ENCODE data around the gene GDNF.
"Not testable (repeated sequence)": the region's sequence is repeated elsewhere in the genome, so short reads cannot be mapped to it uniquely, and the experiment has no call there.

The GDNF gene, protein sequence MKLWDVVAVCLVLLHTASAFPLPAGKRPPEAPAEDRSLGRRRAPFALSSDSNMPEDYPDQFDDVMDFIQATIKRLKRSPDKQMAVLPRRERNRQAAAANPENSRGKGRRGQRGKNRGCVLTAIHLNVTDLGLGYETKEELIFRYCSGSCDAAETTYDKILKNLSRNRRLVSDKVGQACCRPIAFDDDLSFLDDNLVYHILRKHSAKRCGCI

DNA sequence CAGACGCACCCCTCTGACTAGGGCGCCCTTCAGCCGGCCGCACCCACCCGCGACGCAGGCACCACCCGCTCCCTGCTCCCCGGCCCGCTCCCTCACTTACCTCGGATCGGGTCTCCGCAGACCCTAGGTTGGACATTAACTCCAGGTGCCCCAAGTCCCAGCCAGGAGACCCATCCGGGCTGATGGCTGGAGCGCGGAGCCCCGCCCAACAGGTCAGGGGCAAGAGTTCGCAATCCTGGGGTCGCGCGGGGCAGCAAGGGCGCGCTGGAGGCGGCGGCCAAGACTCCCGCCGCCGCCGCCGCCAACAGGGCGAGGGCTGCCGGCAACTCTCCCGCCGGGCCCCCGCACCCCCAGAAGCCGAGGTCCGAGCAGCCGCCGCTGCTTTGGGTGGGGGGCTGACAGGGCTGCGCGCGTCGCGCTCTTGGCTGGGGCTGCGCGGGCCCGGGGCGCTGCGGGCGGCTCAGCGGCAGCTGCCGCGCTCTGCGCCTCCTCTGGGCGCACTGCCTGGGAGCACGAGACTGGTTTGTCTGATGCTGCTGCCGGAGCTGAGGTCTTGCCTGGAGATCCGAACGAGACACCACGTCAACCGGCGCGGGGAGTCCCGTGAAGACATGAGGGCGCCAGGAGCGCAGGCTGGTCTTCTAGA is at the start of gene GDNF:
TSS of gene GDNF (minus strand) at position 635 of the 646 bp plus-strand sequence. CDS start 5,245 bp downstream, outside the sequence.
- no peak for DNase-seq

DNA sequence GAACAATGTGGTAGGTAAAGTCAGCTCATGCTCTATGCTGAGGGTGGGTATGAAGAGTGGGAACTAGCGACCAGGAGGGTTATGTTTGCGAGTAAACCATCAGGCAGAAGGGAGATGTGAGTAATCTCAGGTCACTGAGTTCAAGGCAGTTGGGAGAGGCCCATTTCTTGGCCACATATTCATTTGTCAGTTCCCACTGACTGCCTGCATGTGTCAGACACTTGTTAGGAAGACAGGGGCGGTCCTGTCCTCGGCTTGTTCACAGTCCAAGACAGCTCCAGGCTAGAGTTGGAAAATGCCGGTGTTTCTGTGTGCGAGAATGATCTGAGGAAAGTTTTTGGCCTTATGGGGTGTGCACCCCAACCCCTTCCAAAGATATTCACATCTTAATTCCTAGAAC is 48.6 kb upstream of the GDNF start:
- no peak for DNase-seq

DNA sequence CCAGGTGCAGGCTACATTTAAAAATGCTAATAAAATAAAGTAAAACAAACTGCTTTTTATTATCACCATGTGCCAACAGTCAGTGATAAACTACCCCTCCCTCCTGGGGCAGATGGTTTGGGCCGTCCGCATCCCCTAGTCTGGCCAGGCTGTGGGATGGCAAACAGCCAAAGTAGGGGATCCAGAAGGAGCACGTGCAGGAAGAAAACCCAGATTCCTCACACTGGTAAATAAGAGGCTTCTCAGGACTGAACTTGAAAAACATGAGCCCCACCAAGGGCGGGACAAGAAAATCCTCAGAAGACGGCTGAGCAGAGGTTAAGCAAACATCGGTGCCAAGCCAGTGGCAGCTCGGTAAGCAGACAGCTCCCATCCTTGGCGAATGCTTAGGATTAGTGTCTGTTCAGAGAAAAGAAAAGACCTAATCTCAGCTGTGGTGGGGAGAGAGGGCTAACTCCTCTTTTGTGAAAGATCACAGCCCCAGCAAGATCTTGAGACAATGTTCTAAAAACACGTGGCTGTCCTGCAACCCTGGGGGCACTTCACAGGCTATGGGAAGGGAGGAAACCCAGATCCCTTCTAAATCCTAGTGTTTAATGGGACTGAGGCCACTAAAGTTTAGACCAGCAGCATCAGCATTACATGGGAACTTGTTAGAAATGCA is 46.5 kb upstream of the GDNF start:
- DNase-seq: no peak

DNA sequence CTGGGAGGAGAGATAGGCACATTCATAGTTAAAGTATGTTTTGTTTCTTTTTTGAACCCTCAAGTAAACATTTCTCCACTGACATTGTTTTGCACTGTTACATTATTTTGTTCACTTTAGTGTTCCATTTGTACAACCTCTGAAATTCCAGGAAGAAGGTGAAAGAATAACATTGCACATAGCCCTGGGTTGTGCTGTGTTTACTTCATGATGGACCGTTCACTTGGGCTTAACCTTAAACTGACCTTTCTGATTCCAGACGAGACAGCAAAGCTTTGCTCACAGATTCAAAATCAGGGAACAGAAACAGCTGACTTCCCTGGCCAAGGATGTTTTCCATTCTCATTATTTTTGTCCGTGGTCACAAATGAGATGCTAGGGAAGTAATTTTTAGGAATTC is 42.8 kb upstream of the GDNF start:
- DNase-seq: no peak

DNA sequence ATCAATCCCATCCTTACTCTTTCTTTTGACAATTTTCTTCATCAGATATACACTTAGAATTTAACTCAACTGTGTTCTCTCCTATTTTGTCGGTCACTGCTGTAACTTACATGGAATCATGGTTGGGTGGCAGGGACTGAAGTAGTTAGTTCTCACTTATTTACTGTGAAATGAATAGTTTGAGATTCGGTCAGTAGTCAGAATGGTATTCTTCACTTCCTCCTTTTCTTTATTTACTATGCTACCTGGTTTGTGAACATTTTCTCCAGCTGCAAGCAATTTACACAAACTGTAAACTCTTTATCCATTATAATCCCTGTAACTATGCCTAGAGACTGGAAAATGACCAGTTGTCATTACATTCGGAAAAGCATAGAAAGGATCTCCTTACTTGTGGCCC is 41.5 kb upstream of the GDNF start:
- DNase-seq: no peak

DNA sequence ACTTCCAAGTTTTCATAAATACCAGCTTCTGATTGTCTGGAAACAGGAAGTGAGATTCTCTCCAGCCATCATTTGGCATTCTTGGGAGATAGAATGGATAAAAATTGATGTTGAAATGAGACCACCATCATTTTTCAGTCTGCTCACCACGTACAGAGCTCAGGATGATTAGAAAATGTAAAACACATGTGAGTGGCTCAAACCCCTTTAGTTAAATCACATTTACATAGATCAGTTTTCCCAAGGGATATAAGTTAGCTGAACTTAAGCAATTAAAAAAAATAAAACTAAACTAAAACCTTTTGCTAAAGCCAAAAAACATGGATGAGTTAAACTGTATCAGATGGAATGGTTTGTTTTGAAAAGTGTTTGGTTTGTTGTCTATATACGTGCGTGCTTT is 37.1 kb upstream of the GDNF start:
- no peak for DNase-seq

DNA sequence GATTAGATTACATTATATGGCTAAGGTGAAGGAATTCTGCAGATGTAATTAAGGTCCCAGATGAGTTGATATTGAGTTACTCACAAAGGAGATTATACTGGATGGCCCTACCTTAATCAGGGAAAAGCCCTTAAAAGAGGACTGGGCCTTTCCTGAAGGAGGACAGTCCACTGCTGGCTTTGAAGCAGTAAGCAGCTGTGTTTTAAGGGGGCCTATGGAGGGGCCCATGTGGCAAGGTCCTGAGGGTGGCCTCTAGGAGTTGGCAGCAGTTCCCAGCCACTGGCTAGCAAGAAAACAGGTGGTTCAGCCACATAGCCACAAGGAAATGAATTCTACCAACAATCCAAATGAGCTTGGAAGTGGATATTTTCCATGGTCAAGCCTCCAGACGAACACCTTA is 36.4 kb upstream of the GDNF start:
- DNase-seq: no peak

DNA sequence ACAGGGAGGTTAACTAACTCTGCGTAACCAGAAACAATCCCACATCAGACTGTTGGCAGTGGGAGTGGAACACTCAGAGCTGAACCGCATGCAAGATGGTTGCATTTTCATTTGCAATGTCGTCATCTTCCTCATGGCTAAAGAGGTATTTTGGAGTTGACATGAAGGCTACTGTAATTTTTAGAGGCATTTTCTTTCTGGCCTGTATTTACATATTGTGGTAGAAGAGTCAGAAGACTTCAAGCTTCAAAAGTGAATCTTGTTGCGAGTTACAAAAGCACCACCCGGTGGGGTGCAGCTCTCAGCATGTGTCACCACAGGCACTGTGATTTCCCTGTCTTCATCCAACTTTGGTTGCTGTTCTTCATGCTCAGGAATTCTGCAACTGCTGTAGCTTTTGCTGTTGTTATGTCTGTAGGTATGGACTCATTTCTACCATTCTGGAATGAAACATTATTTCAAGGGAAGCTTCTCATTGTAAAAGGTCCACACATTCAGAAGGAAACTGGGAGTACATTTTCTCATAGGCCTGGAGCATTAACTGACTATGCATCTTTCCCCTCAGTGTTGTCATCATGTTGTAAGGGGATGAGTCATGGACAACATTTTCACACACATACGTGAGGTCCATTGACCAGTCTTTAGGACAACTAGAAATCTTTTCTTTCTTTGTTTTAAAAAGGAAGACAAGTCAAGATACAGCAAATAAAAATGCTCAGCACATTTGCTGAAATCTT is 35.4 kb upstream of the GDNF start:
- DNase-seq: no peak

DNA sequence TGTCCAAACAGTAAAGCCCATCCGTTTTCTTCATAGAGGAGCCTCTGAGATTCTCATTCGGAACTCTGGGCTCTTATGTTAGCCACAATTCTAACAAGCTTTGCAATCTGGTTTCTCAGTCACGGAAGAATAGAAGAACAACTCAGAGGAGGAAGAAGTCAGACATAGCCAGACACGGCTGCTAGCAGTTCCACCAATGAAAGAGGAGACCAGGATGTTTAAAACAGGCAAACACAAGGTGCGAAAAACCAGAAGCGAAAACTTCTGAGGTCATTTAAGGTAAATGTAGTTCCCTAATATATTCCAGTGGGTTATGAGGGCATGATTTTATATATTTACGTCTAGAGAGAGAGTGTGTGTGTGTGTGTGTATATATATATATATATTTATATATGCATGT is 34.1 kb upstream of the GDNF start:
- no peak for DNase-seq

DNA sequence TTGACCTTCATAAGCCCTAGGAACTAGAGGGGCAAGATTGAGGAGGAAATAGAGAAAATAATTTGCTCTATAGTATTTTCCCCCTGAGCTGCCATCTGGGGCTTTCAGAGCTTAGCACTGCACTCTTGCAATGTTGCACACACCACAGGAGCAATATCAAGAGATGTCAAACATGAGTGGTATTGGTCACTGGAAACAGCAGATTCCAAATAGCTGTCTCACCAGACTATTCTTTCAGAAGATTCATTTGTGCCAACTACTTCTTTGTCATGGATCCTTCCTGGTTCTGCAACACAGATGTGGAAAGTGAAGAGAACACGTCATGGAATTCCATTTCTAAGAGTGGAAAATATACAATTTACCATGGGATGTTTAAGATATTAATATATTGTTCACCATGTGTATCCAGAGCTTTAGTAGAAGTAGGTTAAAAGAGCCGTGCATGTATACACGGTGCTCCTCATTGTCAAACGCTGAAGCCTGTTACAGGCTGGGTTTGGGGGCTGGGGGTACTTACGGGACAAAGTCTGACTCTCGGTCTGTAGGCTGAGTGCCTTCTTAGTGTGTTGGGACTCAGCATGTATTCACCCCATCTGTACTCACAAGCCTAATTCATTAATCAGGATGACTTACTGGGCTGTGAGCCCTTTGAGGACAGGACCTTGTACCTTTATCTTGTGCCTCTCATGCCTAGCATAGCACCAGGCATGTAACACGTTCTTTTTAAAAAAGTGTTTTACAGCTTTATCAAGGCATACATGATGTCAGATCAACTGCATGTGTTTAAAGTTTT is 31.4 kb upstream of the GDNF start:
- no peak for DNase-seq

DNA sequence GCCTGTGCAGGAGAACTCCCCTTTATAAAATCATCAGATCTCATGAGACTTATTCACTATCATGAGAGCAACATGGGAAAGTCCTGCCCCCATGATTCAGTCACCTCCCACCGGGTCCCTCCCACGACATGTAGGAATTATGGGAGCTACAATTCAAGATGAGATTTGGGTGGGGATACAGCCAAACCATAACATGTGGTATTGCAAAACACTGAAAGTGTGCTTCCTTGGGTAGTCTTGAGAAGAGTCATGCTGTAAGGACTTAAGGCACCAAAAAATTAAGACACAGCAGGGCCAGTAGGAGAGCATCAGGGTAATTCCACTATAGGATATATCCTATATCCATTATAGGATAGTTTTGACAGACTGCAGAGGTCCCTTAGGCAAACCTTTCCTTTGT is 29.4 kb upstream of the GDNF start:
- no peak for DNase-seq

DNA sequence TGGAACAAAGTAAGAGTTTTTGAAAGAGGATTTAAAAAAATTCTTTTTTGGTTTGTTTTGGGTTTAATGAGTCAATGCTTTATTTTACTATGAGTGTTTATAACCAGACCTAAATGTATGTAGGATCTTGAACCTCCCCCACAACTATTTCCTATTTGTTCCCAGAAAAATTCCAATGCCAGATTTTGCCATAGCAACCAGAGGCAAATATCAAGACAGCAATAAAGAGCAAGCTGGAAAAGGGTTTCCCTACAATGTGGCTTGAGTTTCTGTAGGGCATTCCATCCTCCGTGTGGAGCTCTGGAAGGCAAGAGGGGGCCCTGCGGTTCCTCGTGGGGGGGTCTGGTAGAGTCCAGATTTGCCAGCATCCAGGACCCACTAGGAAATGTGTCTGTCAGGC is 27.8 kb upstream of the GDNF start:
- no peak for DNase-seq

DNA sequence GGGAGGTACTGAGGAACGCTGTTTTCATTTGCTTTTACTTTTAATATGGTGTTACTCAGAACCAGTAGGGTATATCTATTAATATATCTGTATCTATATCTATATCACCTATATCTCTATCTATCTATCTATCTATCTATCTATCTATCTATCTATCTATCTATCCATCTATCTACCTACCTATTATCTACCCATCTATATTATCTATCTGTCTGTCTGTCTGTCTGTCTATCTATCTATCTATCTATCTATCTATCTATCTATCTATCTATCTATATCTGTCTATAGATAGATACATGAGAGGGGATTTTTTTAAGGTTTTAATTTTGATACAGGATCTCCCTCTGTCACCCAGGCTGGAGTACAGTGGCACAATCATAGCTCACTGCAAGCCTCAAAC is 23.1 kb upstream of the GDNF start:
- not testable (repeated sequence) for DNase-seq

DNA sequence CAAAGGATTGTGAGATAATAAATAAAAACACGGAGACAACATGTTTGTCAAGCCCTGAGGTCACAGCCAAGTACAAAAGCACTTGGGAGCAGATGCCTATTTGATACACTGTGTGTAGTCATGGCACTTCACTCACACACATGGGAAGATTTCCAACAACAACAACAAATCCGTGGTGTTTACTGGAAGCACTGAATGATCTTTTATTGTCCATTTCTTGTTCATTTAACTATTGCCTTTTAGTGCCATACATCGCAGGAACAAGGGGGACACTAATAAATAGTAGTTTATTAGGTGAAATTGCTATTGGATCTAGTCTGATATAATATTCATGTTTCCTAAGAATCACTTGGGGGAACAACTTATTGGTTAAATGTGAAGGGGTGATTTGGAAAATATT is 20.4 kb upstream of the GDNF start:
- no peak for DNase-seq

DNA sequence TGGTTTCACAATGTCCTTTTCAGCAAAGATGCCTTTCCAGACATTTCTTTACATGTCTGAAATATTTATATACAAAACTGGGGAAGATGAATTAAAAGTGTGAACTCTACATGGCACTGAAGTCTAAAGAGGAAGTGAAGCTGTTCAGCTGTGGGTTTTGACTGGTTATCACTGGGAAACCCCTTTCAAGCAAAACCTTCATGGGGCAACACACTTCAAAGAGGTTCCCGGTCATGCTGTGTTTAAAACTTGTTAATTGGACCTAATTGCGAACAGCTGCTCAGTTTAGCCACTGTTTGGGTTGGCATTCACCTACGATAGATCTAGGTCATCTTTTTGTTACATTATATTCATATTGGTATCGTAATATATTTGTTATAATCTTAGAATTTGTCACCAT is 20.0 kb upstream of the GDNF start:
- DNase-seq: peak; percentile 15

DNA sequence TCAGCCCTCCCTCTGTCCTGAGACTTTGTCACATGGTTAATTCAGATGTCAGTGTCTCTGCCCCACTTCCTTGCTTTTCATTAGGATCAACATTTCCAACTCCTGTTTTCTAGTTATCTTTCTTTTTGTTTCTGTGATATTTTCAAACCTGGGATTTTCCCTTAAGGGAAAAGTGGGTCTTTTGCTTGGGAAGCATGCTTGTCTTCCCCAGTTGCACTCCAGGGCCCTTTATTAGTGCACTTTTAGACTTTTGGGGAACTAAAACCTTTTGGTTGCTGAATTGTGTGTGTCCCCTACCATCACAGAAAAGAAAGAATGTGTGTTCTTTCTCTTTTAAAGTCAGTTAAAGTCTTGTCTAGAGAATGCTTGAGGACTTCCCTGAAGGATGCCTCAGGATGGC is 18.4 kb upstream of the GDNF start:
- no peak for DNase-seq

DNA sequence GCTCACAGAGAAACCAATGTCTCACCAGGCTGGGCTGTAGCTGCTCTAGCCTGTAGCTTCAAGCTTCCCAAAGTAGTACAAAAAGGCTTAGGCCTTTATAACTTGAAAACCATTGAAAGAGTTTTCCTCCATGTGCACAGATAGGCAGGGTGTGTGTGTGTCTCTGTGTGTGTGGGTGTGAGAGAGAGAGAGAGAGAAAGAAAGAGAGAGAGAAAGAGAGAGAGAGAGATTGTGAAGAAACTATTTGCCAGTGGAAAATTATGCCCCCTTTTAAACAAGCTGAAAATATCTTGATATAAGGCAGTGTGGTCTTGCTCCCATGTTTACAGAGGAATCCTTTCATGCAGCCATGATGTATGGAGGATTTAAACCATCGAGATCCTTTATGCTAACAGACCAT is 17.9 kb upstream of the GDNF start:
- DNase-seq: no peak

DNA sequence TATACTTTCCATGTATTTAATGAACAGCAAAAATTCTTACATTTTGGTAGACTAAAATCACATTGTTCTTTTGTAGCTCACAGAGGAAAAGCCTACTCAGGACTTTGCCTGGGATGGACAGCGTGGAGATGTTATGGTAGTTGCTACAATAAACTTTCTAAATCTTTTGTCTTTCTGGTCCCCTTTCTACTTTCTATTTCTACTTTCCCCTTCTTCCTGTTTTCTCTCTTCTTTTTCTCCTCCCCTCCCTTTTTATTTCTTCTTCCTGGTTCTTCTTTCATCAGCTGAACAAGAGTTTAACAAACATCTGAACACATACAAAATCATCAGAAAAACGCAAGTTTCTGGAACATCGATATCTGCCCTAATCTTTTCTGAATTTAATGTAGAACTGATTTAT is 15.6 kb upstream of the GDNF start:
- no peak for DNase-seq

DNA sequence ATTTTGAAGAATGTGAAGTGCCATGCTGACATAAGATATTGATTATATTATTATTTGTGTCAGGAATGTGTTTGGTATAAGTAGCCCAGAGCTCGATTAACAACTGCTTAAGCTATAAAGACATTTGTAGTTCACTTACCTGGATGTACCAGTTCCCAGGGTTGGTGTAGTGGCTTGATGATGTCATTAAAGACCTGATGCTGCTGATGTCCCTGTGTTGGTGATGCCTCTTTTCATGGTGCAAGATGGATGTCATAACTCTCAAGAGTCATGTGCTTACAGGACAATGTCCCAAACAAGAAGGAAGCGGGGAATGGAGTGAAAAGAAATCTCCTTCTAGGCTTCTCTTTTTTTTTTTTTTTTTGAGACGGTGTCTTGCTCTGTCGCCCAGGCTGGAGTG is 11.5 kb upstream of the GDNF start:
- DNase-seq: no peak

DNA sequence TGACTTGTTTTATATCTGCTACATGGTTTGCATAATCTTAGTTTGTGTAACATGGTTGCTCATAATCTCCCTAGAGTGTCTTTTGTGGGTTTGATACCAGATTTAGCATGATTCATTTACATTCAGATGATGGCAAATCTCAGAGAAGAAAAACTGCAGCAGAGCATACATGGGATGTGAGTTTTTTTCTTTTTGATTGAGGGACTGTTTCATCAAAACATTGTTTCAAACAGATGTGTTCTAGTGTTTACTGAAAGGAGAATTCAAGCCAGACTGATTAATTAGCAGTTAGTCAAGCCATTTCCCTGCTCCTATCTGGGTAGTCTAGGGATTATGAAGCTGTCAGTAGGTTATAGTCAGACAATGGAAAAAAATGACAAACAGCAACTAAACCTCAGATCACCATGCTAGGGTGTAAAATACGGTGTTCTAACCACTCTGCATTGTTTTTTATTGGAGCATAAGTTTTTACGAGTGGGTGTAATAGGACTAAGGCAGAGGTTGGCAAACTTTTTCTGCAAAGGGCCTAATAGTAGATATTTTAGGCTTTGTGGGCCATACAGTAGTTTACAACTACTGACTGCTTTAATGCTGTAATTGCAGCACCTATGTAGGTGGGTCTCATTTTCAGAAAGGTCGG is 10.5 kb upstream of the GDNF start:
- DNase-seq: no peak

DNA sequence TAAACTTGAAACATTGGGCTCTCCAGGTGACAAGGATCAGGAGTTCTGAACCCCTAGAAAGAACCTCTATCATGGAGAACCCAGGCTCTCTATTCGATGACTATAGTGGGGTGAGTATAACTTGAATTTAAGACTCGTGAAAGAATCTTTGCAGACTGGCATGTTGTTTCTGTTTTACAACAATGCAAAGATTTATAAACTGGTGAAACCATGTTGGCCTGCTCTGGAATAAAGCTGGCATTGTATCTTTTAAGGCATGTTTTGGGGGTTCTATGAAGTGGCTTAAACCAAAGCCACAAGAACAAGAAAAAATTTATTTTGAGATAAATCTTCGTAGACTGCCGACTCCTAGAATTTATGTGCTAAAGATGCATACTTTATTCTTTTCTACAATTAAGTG is 9.8 kb upstream of the GDNF start:
- DNase-seq: no peak

DNA sequence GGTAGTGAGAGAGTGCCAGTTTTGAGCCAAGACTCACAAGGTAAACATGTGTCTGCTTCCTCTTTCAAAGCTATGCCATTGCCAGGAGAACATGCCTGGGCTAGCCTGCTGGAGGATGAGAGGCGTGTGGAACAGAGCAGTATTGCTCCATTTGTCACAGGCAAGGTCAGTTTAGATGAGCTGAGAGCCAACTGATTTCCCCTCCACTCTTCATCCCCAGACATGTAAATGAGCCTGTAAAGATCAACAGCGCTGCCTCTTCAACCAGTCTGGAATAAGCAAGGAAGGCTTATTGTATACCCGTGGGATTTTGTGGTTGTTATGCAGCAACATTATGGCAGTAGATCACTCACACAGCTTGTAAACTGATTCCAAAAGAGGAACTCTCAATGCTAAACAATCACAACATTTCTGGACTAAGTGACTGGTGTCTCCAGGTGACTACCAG is 8.2 kb upstream of the GDNF start:
- DNase-seq: peak; percentile 28
